HL-60 (cell line): ENCODE measurements around the gene ASPSCR1.
A peak's percentile ranks its signal among the peaks of the same experiment; 100 is the strongest.

ENCODE experiments used
- GABPA ChIP-seq: IDR thresholded peaks from 2 replicates; pipeline ENCODE4 v1.6.1; 2012; ENCODE audit warnings: low read depth
- POLR2AphosphoS5 ChIP-seq: IDR thresholded peaks from 2 replicates; pipeline ENCODE4 v1.6.1; 2012; ENCODE audit warnings: low read depth
- SPI1 ChIP-seq: IDR thresholded peaks from 2 replicates; pipeline ENCODE4 v1.6.1; 2012; ENCODE audit warnings: low read depth, mild to moderate bottlenecking, borderline replicate concordance
- TF ChIP-seq, protein P1 (sequence below): IDR thresholded peaks from one replicate; pipeline ENCODE4 v1.5.1; 2011; ENCODE audit warnings: low read length, control low read depth, inconsistent platforms; ENCODE audit not compliant: insufficient read depth
- TF ChIP-seq, protein P2 (sequence below): IDR thresholded peaks from 2 replicates; pipeline ENCODE4 v1.6.1; 2012; ENCODE audit warnings: low read depth; ENCODE audit not compliant: insufficient replicate concordance

GRCh38 chr17:81959362-81960129 is 17.9 kb upstream of the ASPSCR1 start:
- TF ChIP-seq, protein P1, sequence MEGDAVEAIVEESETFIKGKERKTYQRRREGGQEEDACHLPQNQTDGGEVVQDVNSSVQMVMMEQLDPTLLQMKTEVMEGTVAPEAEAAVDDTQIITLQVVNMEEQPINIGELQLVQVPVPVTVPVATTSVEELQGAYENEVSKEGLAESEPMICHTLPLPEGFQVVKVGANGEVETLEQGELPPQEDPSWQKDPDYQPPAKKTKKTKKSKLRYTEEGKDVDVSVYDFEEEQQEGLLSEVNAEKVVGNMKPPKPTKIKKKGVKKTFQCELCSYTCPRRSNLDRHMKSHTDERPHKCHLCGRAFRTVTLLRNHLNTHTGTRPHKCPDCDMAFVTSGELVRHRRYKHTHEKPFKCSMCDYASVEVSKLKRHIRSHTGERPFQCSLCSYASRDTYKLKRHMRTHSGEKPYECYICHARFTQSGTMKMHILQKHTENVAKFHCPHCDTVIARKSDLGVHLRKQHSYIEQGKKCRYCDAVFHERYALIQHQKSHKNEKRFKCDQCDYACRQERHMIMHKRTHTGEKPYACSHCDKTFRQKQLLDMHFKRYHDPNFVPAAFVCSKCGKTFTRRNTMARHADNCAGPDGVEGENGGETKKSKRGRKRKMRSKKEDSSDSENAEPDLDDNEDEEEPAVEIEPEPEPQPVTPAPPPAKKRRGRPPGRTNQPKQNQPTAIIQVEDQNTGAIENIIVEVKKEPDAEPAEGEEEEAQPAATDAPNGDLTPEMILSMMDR: peak; percentile 10
- TF ChIP-seq POLR2AphosphoS5 (no peak), SPI1 (no peak), GABPA (no peak)
- TF ChIP-seq, protein P2, sequence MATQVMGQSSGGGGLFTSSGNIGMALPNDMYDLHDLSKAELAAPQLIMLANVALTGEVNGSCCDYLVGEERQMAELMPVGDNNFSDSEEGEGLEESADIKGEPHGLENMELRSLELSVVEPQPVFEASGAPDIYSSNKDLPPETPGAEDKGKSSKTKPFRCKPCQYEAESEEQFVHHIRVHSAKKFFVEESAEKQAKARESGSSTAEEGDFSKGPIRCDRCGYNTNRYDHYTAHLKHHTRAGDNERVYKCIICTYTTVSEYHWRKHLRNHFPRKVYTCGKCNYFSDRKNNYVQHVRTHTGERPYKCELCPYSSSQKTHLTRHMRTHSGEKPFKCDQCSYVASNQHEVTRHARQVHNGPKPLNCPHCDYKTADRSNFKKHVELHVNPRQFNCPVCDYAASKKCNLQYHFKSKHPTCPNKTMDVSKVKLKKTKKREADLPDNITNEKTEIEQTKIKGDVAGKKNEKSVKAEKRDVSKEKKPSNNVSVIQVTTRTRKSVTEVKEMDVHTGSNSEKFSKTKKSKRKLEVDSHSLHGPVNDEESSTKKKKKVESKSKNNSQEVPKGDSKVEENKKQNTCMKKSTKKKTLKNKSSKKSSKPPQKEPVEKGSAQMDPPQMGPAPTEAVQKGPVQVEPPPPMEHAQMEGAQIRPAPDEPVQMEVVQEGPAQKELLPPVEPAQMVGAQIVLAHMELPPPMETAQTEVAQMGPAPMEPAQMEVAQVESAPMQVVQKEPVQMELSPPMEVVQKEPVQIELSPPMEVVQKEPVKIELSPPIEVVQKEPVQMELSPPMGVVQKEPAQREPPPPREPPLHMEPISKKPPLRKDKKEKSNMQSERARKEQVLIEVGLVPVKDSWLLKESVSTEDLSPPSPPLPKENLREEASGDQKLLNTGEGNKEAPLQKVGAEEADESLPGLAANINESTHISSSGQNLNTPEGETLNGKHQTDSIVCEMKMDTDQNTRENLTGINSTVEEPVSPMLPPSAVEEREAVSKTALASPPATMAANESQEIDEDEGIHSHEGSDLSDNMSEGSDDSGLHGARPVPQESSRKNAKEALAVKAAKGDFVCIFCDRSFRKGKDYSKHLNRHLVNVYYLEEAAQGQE: no peak
